ENCODE results near the gene SDF4. TPM values are rescaled to one million over a fixed set of nuclear protein-coding genes. Genes with fewer than 3 reads are reported as not detected.

Gene SDF4
- total and polyA plus RNA-seq, 12 donors = 95.6 to 184 (median 123) TPM

GRCh38 chr1:1255078-1255477 lies 23.3 kb upstream of the SDF4 start:
- Histone ChIP-seq H3K36me3 (peaks cover 0 to 73% (median 37%) of the 10 kb centered on the region in 9 donors), H3K4me1 (peaks cover 0 to 8% (median 4%) of the 10 kb centered on the region in 9 donors), H3K27me3 (no peaks in the 10 kb centered on the region), H3K27ac (no peak overlapping the region), H3K4me3 (no peak overlapping the region), H3K9me3 (no peaks in the 10 kb centered on the region)
- DNase-seq (no peak), ATAC-seq (no peak)
- TF ChIP-seq CTCF (IDR thresholded peaks at IDR 0.05) = no peak
- intact Hi-C loops (cut with DNase I) = no loop called here
- 94% methylated on average over 26 of the region's 26 CpGs for WGBS, 2 donors

- Histone ChIP-seq H3K4me3 (no peak overlapping the region), H3K27me3 (no peaks in the 10 kb centered on the region), H3K9me3 (no peaks in the 10 kb centered on the region), H3K4me1 (peaks cover 0 to 6% (median under 1%) of the 10 kb centered on the region in 9 donors), H3K27ac (no peak overlapping the region), H3K36me3 (peaks cover 0 to 70% (median 37%) of the 10 kb centered on the region in 9 donors)
- intact Hi-C loops (cut with DNase I) = loop anchor here in 4 of 10 donors (5.0 kb wide), 2 partner anchors 132 to 137 kb away; partner anchors contain the start of gene C1orf159 (in 1 of the 4)
- 89 to 91% methylated on average over 21 of the region's 21 CpGs for WGBS, 2 donors
- ATAC-seq = no peak
- no peak for TF ChIP-seq CTCF (IDR thresholded peaks at IDR 0.05)
- DNase-seq = no peak
Observed at GRCh38 chr1:1254667-1254998, 22.8 kb upstream of the SDF4 start.

GRCh38 chr1:1253972-1254666 lies 22.3 kb upstream of the SDF4 start:
- no peak for TF ChIP-seq CTCF (IDR thresholded peaks at IDR 0.05)
- intact Hi-C loops (cut with DNase I) = loop anchor here in 4 of 10 donors (5.0 kb wide), 2 partner anchors 132 to 137 kb away; partner anchors contain the start of gene C1orf159 (in 1 of the 4)
- Histone ChIP-seq H3K9me3 (no peaks in the 10 kb centered on the region), H3K4me1 (peaks cover 0 to under 1% (median 0%) of the 10 kb centered on the region in 9 donors), H3K27me3 (no peaks in the 10 kb centered on the region), H3K27ac (no peak overlapping the region), H3K36me3 (peaks cover 0 to 65% (median 37%) of the 10 kb centered on the region in 9 donors), H3K4me3 (no peak overlapping the region)
- ATAC-seq = no peak
- DNase-seq = no peak
- 95 to 96% methylated on average over 43 to 50 of the region's 50 CpGs for WGBS, 2 donors

- intact Hi-C loops (cut with DNase I) = loop anchor here in 4 of 10 donors (5.0 kb wide), 2 partner anchors 131 to 136 kb away; partner anchors contain the start of gene C1orf159 (in 1 of the 4)
Observed at GRCh38 chr1:1253314-1253713, 21.5 kb upstream of the SDF4 start.

More at GRCh38 chr1:1253314-1253713, 21.5 kb upstream of the SDF4 start:
- no peaks in the 10 kb centered on the region for H3K9me3 ChIP-seq
- H3K27ac ChIP-seq = no peak overlapping the region
- no peaks in the 10 kb centered on the region for H3K4me1 ChIP-seq
- DNase-seq (no peak), ATAC-seq (no peak)
- 89 to 95% methylated on average over 12 of the region's 12 CpGs for WGBS, 2 donors
- no peak for TF ChIP-seq CTCF (IDR thresholded peaks at IDR 0.05)
- H3K36me3 ChIP-seq = peaks cover 0 to 57% (median 37%) of the 10 kb centered on the region in 9 donors
- no peak overlapping the region for H3K4me3 ChIP-seq
- peaks cover 0 to 2% (median 0%) of the 10 kb centered on the region in 7 donors for H3K27me3 ChIP-seq
